ENCODE data around the gene SEPTIN5. TPM values are rescaled to one million over a fixed set of nuclear protein-coding genes. Genes with fewer than 3 reads are reported as not detected.

SEPTIN5 gene
- total and polyA plus RNA-seq, 2 experiments from 2014 or later = 4.3 to 17.2 TPM

DNA sequence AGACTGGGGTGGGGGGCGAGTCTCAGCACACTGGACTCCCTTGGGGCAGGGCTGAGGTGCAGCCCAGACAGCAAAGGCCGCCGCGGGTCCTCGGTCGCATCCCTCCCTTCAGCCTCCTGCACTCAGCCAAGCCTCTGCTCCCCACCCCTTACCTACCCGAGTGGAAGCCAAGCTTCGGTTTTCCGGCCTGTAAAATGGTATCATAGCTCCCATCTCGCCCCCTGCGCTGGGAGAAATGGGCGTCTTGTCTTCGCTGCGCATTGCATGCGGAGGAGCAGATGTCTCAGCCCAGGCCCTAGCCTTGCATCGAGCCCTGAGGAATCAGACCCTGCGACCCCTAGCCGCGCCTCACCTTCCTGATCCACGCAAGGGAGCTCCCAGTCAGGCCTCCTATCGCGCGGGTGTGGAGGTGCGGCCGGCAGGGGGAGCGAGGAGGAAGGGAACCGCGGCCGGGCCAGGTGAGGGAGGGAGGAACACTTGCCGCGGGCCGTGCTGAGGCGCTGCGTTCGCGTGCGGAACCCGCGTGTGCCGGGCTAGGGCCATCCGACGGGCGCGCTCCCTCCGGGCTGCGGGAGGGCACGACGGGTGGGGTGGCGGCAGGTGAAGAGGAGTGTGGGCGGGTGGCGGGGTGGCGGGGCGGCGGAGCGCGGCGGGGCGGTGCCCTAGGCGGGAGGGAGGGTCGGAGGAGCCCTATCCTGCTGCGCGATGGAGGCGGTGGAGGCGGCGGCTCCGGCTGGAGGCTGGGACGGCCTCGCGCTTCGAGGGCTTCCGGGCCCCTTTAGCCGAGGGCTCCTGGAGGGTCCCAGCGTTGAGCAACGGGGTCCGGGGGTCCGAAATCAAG lies 42.2 kb downstream of the SEPTIN5 start:
- H3K27ac ChIP-seq (ENCODE audit: low read depth) = no peak overlapping the region
- H3K9me3 Mint-ChIP-seq = no peaks in the 10 kb centered on the region; the same call in 2 of the 3 replicates
- no peaks in the 10 kb centered on the region for H3K79me2 ChIP-seq (replicated peaks; ENCODE audit: insufficient read depth)
- H3K4me2 ChIP-seq = peak overlapping the region; percentile 78
- peaks cover 5% of the 10 kb centered on the region; the same call in 1 of the 3 replicates for H3K36me3 Mint-ChIP-seq (ENCODE audit: low read depth)
- no peaks in the 10 kb centered on the region for H3K36me3 ChIP-seq (ENCODE audit: insufficient read depth)
- peaks cover 82% of the 10 kb centered on the region for H3K27me3 Mint-ChIP-seq (ENCODE audit: insufficient read depth, low read depth, poor library complexity)
- no peaks in the 10 kb centered on the region for H3K9me2 ChIP-seq (ENCODE audit: insufficient read depth)
- H3K4me1 ChIP-seq (ENCODE audit: insufficient read depth) = peaks cover 17% of the 10 kb centered on the region
- peak; percentile 6 for ATAC-seq
- H4K20me1 ChIP-seq (replicated peaks; ENCODE audit: insufficient read depth) = peaks cover 9% of the 10 kb centered on the region
- H2AFZ ChIP-seq = 0 out of 2 replicates have a peak overlapping the region, but pooled peaks have one; percentile 28
- peak overlapping the region; percentile 34; the same call in 1 of the 3 replicates for H3K4me3 Mint-ChIP-seq
- peak; percentile 73 for DNase-seq (ENCODE audit: low spot score)
- peaks cover 20% of the 10 kb centered on the region for H3K4me1 Mint-ChIP-seq
- H3F3A ChIP-seq (replicated peaks; ENCODE audit: low read depth) = peaks cover 13% of the 10 kb centered on the region; the same call in 1 of the 2 replicates
- peaks cover 89% of the 10 kb centered on the region for H3K27me3 ChIP-seq (ENCODE audit: insufficient read depth)
- TF ChIP-seq EZH2 (IDR thresholded peaks at IDR 0.05; ENCODE audit: low read depth, unreplicated experiment) = peak; percentile 92
- TF ChIP-seq, protein P1, sequence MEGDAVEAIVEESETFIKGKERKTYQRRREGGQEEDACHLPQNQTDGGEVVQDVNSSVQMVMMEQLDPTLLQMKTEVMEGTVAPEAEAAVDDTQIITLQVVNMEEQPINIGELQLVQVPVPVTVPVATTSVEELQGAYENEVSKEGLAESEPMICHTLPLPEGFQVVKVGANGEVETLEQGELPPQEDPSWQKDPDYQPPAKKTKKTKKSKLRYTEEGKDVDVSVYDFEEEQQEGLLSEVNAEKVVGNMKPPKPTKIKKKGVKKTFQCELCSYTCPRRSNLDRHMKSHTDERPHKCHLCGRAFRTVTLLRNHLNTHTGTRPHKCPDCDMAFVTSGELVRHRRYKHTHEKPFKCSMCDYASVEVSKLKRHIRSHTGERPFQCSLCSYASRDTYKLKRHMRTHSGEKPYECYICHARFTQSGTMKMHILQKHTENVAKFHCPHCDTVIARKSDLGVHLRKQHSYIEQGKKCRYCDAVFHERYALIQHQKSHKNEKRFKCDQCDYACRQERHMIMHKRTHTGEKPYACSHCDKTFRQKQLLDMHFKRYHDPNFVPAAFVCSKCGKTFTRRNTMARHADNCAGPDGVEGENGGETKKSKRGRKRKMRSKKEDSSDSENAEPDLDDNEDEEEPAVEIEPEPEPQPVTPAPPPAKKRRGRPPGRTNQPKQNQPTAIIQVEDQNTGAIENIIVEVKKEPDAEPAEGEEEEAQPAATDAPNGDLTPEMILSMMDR (conservative IDR thresholded peaks at IDR 0.05; ENCODE audit: low read depth in 2 of 2) = peak; percentile 53 to 56
- TF ChIP-seq, protein P2, sequence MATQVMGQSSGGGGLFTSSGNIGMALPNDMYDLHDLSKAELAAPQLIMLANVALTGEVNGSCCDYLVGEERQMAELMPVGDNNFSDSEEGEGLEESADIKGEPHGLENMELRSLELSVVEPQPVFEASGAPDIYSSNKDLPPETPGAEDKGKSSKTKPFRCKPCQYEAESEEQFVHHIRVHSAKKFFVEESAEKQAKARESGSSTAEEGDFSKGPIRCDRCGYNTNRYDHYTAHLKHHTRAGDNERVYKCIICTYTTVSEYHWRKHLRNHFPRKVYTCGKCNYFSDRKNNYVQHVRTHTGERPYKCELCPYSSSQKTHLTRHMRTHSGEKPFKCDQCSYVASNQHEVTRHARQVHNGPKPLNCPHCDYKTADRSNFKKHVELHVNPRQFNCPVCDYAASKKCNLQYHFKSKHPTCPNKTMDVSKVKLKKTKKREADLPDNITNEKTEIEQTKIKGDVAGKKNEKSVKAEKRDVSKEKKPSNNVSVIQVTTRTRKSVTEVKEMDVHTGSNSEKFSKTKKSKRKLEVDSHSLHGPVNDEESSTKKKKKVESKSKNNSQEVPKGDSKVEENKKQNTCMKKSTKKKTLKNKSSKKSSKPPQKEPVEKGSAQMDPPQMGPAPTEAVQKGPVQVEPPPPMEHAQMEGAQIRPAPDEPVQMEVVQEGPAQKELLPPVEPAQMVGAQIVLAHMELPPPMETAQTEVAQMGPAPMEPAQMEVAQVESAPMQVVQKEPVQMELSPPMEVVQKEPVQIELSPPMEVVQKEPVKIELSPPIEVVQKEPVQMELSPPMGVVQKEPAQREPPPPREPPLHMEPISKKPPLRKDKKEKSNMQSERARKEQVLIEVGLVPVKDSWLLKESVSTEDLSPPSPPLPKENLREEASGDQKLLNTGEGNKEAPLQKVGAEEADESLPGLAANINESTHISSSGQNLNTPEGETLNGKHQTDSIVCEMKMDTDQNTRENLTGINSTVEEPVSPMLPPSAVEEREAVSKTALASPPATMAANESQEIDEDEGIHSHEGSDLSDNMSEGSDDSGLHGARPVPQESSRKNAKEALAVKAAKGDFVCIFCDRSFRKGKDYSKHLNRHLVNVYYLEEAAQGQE (IDR thresholded peaks at IDR 0.05; ENCODE audit: unreplicated experiment) = no peak
- TF ChIP-seq STAT1 (IDR thresholded peaks at IDR 0.05; ENCODE audit: unreplicated experiment) = no peak
- TF ChIP-seq EZH2phosphoT487 (IDR thresholded peaks at IDR 0.05; ENCODE audit: unreplicated experiment) = peak; percentile 47
- no peak for TF ChIP-seq JUNB (IDR thresholded peaks at IDR 0.05; ENCODE audit: unreplicated experiment)
- H3K27ac Mint-ChIP-seq = no peak overlapping the region
- peak overlapping the region; percentile 53 for H3K4me3 ChIP-seq
